ENCODE data around the gene LY6G5C.

- TF ChIP-seq CTCF (IDR thresholded peaks at IDR 0.05), result no peak
- no peak for TF ChIP-seq POLR2A (IDR thresholded peaks at IDR 0.05)
- TF ChIP-seq EP300 (IDR thresholded peaks at IDR 0.05), result no peak
Observed at GRCh38 chr6:31626952-31627351, 53.9 kb downstream of the LY6G5C start.

All from ovary (tissue), 3 donors.